Bone marrow (tissue), 2 donors: ENCODE data around the gene TCF4.

Source experiments
- DNase-seq, 2 donors: peaks; one replicate each; lab custom pipeline; 2025; lab: John Stamatoyannopoulos, UW

Gene TCF4

DNA sequence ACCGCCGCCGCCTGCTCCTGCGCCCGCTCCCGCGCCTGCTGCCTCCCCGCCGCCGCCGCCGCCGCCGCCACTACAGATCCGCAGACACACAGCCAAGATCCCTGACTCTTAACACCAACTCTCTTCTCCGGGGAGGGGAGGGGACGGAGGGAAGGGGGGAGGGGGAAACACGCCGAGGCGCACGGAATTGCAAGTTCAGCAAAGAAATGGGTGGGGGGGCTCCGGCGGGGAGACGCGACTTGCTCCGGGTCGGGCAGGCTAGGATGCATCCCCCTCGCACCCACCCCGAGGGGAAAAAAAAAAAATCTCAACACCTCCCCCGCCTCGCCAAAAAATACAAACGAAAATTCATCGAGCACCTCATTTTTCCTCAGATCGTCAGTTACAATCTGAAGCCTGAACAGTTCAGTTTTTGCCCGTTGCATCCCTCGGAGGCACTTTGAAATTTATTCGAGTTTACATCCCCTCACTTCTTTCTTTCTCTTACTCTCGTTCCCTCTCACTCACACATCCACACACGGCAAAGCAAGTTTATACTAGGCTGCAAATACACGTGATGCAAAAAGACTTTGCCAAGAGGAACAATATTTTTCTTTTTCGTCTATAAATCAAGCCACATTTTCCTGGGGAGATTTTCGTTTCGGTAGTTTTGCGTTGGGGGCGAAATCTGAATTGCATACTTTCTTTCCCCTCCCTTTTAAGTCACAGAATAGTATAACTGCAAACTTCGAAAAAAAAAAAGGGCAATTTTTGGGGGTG is at the start of gene TCF4:
Gene TCF4, minus strand, starts transcription at position 82 of the 759 bp plus-strand sequence. CDS start 1,076 bp downstream, outside the sequence.
- peak; percentile 23 to 44 for DNase-seq

DNA sequence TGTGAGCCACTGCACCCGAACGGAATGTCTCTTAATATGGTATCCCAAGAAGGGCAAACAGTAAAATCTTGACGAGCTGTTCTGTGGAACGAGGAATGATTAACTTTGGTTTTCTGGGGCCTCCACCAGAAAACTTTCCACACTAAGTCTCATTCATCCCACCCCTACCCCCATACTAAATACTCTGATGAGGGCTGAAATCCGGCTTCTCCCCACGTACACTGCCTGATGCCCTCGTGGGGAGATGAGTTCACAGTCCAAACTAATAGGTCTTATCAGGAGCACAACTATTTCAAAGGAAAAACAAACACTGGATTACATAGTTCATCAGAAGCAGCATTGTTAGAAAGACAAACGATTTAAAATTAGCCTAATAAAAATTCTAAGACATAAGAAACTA is 49.2 kb upstream of the TCF4 start:
- DNase-seq: no peak

GRCh38 chr18:55635439-55635838 is 47.4 kb upstream of the TCF4 start:
- peak in 1 of 2 donors; percentile 26 for DNase-seq

DNA sequence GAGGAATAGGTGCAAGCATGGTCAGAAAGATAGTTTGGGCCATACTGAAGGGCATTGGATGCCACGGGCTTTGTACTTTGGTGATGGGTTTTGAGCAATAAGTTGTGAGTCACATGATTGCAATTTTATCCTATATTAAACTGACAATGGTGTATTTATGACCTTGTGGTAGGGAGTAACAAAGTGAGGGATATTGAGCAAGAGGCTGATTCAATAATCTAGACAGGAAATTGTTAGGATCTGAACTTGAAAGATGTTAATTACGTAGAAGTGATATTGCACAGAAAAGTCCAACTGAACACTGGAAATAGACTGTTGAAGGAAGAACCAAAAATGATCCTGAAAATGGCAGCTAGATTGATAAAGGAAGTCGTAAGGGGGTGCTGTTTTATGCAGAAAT is 46.6 kb upstream of the TCF4 start:
- peak in 1 of 2 donors; percentile 38 for DNase-seq

DNA sequence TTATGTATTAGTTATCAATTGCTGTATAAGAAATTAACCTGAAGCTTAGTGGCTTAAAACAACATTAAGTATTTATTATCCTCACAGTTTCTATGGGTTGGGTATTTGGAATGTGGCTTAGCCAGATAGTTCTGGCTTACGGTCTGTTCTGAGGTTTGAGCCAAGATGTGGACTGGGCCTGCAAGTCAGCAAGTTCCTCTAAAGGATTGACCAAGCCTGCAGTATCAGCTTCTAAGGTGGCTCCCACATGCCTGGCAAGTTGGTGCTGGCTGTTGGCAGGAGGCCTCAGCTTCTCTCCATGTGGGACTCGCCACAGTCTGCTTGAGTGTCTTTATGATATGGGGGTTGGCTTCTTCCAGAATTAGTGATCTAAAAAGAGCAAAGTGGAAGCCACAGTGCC is 45.0 kb upstream of the TCF4 start:
- DNase-seq: no peak

DNA sequence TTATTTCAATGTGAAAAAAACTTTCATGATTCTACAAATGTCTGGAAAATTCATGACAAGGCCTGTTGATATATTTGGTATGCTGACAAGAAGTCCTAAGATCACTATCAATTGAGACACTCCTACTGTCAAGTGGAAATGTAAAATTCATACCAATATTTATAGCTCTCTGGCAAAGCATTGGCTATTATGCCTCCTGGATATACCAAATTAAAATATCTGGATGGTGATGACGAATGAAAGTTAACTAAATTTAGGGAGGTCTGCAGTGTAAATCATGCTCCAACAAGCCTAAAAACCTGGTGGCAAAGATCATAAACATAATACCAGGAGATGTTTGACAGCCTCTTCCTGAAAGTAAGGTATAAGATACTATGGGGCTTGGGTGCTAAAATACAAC is 41.1 kb upstream of the TCF4 start:
- no peak for DNase-seq

DNA sequence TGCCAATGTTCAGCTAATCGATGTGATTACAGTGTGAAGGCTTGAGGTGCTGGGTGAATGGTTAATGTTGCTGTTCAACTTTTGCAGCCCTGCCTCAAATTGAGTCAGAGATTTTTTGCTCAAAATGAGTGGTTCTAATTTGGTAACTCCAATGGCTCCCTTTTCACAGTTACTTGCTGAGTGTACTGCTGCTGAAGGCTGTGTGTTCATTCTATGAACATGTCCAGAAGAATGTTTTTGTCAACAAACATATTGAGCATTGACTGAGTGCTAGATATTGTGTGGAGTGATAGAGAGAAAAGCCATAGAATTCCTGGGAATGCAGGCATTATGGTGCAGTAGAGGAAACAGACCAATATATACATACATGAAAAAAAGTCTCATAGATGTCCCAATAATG is 39.0 kb upstream of the TCF4 start:
- no peak for DNase-seq

GRCh38 chr18:55625901-55626300 is 37.9 kb upstream of the TCF4 start:
- DNase-seq: no peak

- DNase-seq: no peak
These were observed 35.6 kb upstream of the TCF4 start for GRCh38 chr18:55623626-55624025.

- no peak for DNase-seq
These were observed 22.5 kb upstream of the TCF4 start for GRCh38 chr18:55610506-55610905.

DNA sequence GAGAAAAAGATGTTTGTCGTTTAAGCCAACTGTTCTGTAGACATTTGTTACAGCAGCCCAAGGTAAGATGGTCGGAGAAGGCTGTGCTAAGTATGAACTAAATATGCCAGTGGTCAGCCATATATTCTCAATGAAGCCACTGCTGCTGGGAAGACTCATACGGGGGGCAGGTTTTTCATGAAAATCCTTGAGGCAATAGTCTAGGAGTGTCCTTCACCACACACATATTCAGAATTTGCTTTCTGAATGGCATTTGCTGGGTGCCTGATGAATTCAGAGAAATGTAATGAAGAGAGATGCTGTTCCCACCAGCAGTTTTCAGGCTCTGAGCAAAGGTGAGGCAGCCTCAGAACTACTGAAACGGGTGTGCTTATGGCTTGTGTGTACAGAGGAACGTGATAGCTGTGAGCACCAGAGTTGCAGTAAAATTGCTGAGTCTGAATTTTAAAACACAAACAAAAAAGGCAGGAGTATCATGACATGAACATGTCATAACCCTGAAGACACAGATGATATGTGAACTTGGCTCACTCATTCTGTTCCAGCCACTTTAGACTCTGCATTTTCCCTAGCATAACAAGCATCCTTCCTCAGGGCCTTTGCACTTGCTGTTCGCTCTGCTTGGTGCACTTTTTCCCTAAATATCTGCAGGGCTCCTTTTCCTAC is 21.3 kb upstream of the TCF4 start:
- no peak for DNase-seq

DNA sequence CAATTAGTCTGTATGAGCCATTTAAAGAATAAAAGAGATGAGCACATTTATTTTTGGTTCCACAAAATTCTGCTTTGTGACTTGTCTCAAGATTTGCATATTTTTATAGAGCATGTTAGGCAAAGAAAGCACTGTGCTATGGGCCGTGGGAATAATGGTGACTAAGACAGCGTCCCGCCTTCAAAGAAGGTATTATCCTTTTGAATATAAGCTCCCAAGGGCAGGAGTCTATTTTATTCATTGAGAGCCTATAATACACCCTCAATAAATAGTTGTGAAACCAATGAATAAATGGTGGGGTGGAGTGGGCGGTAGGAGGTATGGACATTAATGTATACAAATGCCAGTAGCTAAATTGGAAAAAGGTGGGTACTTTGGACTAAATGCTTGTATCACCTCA is 20.5 kb upstream of the TCF4 start:
- DNase-seq: no peak

DNA sequence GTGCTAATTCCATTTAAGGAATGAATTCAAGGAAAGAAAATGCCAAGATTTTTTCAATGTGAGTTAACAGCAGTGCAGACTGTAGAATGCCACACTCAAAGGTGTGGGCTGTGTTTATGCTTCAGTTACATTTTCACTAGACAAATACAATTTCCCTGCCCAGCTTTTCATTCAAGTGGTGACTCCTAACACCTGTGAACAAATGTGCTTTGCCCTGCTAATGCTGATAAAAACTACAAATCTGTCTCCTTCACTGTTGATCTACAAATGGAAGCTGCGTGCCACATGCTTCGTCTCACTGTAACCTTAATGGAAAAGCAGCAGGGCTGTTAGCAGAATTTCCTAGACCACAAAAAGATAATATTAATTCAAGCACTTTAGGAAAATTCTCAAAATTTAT is 19.8 kb upstream of the TCF4 start:
- no peak for DNase-seq

- no peak for DNase-seq
These were observed 17.8 kb upstream of the TCF4 start for GRCh38 chr18:55605733-55606338.

- no peak for DNase-seq
These were observed 15.8 kb upstream of the TCF4 start for GRCh38 chr18:55603775-55604174.

DNA sequence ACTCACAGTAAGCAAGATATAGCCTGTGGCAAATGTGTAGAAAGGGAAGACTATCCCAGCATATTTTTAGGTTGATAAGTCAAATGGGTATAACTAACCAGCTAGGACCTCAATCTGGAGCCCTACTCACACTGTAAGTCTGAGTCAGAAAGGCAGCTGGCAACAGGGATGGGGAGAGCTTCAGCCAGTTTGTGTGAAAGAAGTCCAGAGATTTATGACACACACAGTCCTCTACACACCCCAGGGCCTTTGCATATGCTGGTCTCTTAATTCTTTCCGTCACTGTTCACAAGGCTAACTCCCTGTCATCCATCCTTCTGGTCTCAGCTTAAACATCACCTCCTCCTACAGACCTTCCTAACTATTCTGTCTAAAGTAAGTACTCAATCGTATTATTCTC is 5.9 kb upstream of the TCF4 start:
- DNase-seq: no peak

DNA sequence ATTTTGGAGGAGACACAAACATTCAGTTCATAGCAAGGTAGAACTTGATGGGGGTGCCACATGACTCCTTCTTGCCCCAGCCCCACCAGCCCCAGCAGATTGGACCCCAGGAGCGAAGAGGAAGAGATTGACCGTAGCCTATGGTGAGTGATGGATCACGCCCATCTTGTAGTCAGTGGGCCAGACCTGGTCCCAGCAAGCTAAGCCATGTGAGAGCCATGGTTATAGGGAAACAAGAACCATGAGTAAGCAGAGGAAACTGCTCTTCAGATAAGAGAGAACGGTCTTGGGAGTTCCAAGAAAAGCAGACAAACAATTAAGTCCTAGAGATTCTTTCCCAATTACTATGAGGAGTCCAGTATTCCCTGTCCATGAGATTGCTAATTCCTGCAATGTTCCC is 4.6 kb upstream of the TCF4 start:
- DNase-seq: peak in 1 of 2 donors; percentile 26

DNA sequence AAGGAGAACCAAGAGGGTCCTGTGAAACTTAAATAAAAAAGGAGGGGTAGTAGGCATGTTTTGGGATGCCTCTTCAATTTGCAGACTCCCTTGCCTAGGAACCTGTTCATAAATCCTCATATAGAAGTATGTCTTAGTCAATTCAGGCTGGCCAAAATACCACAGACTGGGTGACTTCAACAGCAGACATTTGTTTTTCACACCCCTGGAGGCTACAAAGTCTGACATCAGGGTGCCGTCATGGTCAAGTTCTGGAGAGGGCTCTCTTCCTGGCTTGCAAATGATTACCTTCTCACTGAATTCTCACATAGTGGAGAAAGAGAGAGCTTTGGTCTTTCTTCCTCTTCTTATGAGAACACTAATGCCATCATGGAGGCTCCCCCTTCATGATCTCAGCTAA is 4.1 kb upstream of the TCF4 start:
- DNase-seq: no peak

GRCh38 chr18:55589625-55590291 is 1.8 kb upstream of the TCF4 start:
- DNase-seq: peak; percentile 75 to 97

GRCh38 chr18:55588870-55589595 is 1.0 kb upstream of the TCF4 start:
- no peak for DNase-seq

GRCh38 chr18:55587418-55588110 is 428 bp downstream of the TCF4 start:
- DNase-seq: peak in 1 of 2 donors; percentile 58
